HL-60 (cell line): Measurements from ENCODE around the gene ABHD16A.

Source experiments
- CTCF ChIP-seq: IDR thresholded peaks from one replicate; pipeline ENCODE4 v1.5.1; 2011; ENCODE audit warnings: low read length, control low read depth, inconsistent platforms; ENCODE audit not compliant: insufficient read depth
- POLR2AphosphoS5 ChIP-seq: IDR thresholded peaks from 2 replicates; pipeline ENCODE4 v1.6.1; 2012; ENCODE audit warnings: low read depth
- REST ChIP-seq: IDR thresholded peaks from 2 replicates; pipeline ENCODE4 v1.6.1; 2012; ENCODE audit warnings: low read depth; ENCODE audit not compliant: insufficient replicate concordance

GRCh38 chr6:31742894-31743293, 39.8 kb upstream of the ABHD16A start:
- TF ChIP-seq CTCF (no peak), POLR2AphosphoS5 (no peak), REST (no peak)
